Calu3 (cell line): Measurements from ENCODE around the gene LPXN. TPM values are rescaled to one million over a fixed set of nuclear protein-coding genes. Genes with fewer than 3 reads are reported as not detected.

Source experiments
- BruUV-seq: library from RNA; stranded (reverse); fragments of 400-500 nt; replicated peaks from 2 replicates; lab custom pipeline; 2021; lab: Mats Ljungman, UMichigan
- CTCF ChIA-PET: fragments of 300-600 bp; sonication (Branson Sonifier 250); formaldehyde crosslinking; loops from one replicate; lab custom pipeline; 2022; ENCODE audit warnings: antibody characterized with exemption; lab: Charles Lee
- DNase-seq: peaks from one replicate; pipeline ENCODE4 v3.0.0; 2022
- H3K27ac Mint-ChIP-seq: one replicate; pipeline ENCODE4 v1.8.0; 2022; ENCODE audit warnings: mixed read lengths; ENCODE audit not compliant: unreplicated experiment
- H3K27me3 Mint-ChIP-seq: one replicate; pipeline ENCODE4 v1.8.0; 2022; ENCODE audit warnings: mixed read lengths; ENCODE audit not compliant: unreplicated experiment
- H3K36me3 Mint-ChIP-seq: one replicate; pipeline ENCODE4 v1.8.0; 2022; ENCODE audit warnings: mild to moderate bottlenecking, moderate library complexity, mixed read lengths; ENCODE audit not compliant: insufficient read depth, unreplicated experiment
- H3K4me1 Mint-ChIP-seq: one replicate; pipeline ENCODE4 v1.8.0; 2022; ENCODE audit warnings: mild to moderate bottlenecking, low read depth, mixed read lengths; ENCODE audit not compliant: unreplicated experiment
- H3K4me3 Mint-ChIP-seq: one replicate; pipeline ENCODE4 v1.8.0; 2022; ENCODE audit warnings: mild to moderate bottlenecking, low read depth, moderate library complexity, mixed read lengths; ENCODE audit not compliant: unreplicated experiment
- H3K9me3 Mint-ChIP-seq: one replicate; pipeline ENCODE4 v1.8.0; 2022; ENCODE audit warnings: low read depth, mixed read lengths; ENCODE audit not compliant: unreplicated experiment
- CTCF ChIP-seq: fragments of 200-600 bp; IDR thresholded peaks from one replicate; pipeline ENCODE4 v1.8.0; 2022; ENCODE audit warnings: antibody characterized with exemption; ENCODE audit not compliant: unreplicated experiment
- intact Hi-C: fragments of 100-400 bp; cut with micrococcal nuclease; formaldehyde crosslinking; loops from one replicate; pipeline ENCODE4 v1.10.0; 2022; ENCODE audit not compliant: unreplicated experiment
- total RNA-seq: library from RNA; stranded (reverse); gene quantifications from 2 replicates; pipeline ENCODE4 v1.2.3, GENCODE V29; 2022

The LPXN gene
- total RNA-seq, 1 experiment from 2014 or later, result 4.0 TPM

- H3K4me1 Mint-ChIP-seq, result peaks cover 8% of the 10 kb centered on the region
- no peak overlapping the region for H3K27ac Mint-ChIP-seq
- H3K4me3 Mint-ChIP-seq, result no peak overlapping the region
- no peaks in the 10 kb centered on the region for H3K27me3 Mint-ChIP-seq
- intact Hi-C loops, result loop anchor here (10.0 kb wide), 1 partner anchor 199 kb away; no protein-coding TSS in a partner anchor
- TF ChIP-seq CTCF, result no peak
- CTCF ChIA-PET, result no interaction called here
- no peak for DNase-seq
- H3K36me3 Mint-ChIP-seq, result no peaks in the 10 kb centered on the region
- BruUV-seq, result no TSS peak
- H3K9me3 Mint-ChIP-seq, result no peaks in the 10 kb centered on the region
These were observed 82.0 kb downstream of the LPXN start for GRCh38 chr11:58493676-58494075.

GRCh38 chr11:58490827-58491226 lies 84.8 kb downstream of the LPXN start:
- Mint-ChIP-seq H3K36me3 (no peaks in the 10 kb centered on the region), H3K4me1 (peaks cover 24% of the 10 kb centered on the region), H3K4me3 (no peak overlapping the region), H3K9me3 (no peaks in the 10 kb centered on the region), H3K27ac (no peak overlapping the region), H3K27me3 (no peaks in the 10 kb centered on the region)
- intact Hi-C loops, result loop anchor here (10.0 kb wide), 1 partner anchor 196 kb away; no protein-coding TSS in a partner anchor
- no TSS peak for BruUV-seq
- DNase-seq, result no peak
- CTCF ChIA-PET, result no interaction called here
- TF ChIP-seq CTCF, result no peak

- Mint-ChIP-seq H3K4me3 (no peak overlapping the region), H3K9me3 (no peaks in the 10 kb centered on the region), H3K4me1 (peaks cover 16% of the 10 kb centered on the region), H3K27ac (no peak overlapping the region), H3K27me3 (no peaks in the 10 kb centered on the region), H3K36me3 (no peaks in the 10 kb centered on the region)
- no peak for DNase-seq
- CTCF ChIA-PET, result no interaction called here
- no TSS peak for BruUV-seq
- intact Hi-C loops, result no loop called here
- no peak for TF ChIP-seq CTCF
These were observed 88.5 kb downstream of the LPXN start for GRCh38 chr11:58487170-58487569.

- Mint-ChIP-seq H3K9me3 (no peaks in the 10 kb centered on the region), H3K4me1 (peaks cover 16% of the 10 kb centered on the region), H3K4me3 (no peak overlapping the region), H3K27ac (no peak overlapping the region), H3K27me3 (no peaks in the 10 kb centered on the region), H3K36me3 (no peaks in the 10 kb centered on the region)
- intact Hi-C loops, result no loop called here
- no TSS peak for BruUV-seq
- CTCF ChIA-PET, result no interaction called here
- no peak for DNase-seq
- no peak for TF ChIP-seq CTCF
These were observed 89.7 kb downstream of the LPXN start for GRCh38 chr11:58485961-58486360.

Other genes with a start within 250 kb of the LPXN start
- not detected in 2 replicates for gene OR5B17, start 216.8 kb downstream of the LPXN start, total RNA-seq
- gene OR5B3, start 169.0 kb downstream of the LPXN start, total RNA-seq, result not detected in 2 replicates
- gene OR5B2, start 147.7 kb downstream of the LPXN start, total RNA-seq, result not detected in 2 replicates
- gene OR5B12, start 133.6 kb downstream of the LPXN start, total RNA-seq, result not detected in 2 replicates
- gene OR5B21, start 67.8 kb downstream of the LPXN start, total RNA-seq, result not detected in 2 replicates
- 61.5 and 61.7 TPM in 2 replicates for gene ZFP91, start 3.2 kb upstream of the LPXN start, total RNA-seq
- 4.3 and 5.2 TPM in 2 replicates for gene CNTF, start 46.8 kb upstream of the LPXN start, total RNA-seq
- gene GLYAT, start 156.1 kb upstream of the LPXN start, total RNA-seq, result not detected in 2 replicates